Gastroesophageal sphincter (tissue), 4 donors: Measurements from ENCODE around the gene NHERF2. TPM values are rescaled to one million over a fixed set of nuclear protein-coding genes. Genes with fewer than 3 reads are reported as not detected.

Experiments used
- ATAC-seq: fragments of 150-250 bp; one replicate; pipeline ENCODE4 v1.9.1; 2016; ENCODE audit warnings: mild to moderate bottlenecking, moderate library complexity
- H3K27ac ChIP-seq, 4 donors: fragments of 200-600 bp; sonication (generic) in 3 of 4; 1 replicate in 3 of 4; 2 replicates in 1 of 4; pipeline ENCODE4 v1.5.1; 2016 to 2019
- H3K27me3 ChIP-seq: fragments of 200-600 bp; sonication (generic); one replicate; pipeline ENCODE4 v1.5.1; 2019
- H3K36me3 ChIP-seq, 2 donors: fragments of 200-600 bp; sonication (generic); one replicate each; pipeline ENCODE4 v1.5.1; 2019; ENCODE audit warnings: control low read depth in 1 of 2
- H3K4me1 ChIP-seq, 3 donors: fragments of 200-600 bp; sonication (generic); 1 replicate in 2 of 3; 2 replicates in 1 of 3; pipeline ENCODE4 v1.5.1; 2016 to 2019; ENCODE audit warnings: control low read depth in 2 of 3
- H3K4me3 ChIP-seq, 2 donors: fragments of 200-600 bp; sonication (generic); one replicate each; pipeline ENCODE4 v1.5.1; 2019; ENCODE audit warnings: mild to moderate bottlenecking in 1 of 2, moderate library complexity in 1 of 2
- H3K9me3 ChIP-seq, 3 donors: fragments of 200-600 bp; sonication (generic); one replicate each; pipeline ENCODE4 v1.5.1; 2017 to 2019; ENCODE audit warnings: control low read depth in 2 of 3
- CTCF ChIP-seq, 4 experiments: fragments of 200-600 bp in 2 of 4; fragments of 450-650 bp in 2 of 4; sonication (generic) in 1 of 4; IDR thresholded peaks; one replicate each; pipeline ENCODE4 v1.5.1; 2017 to 2019; ENCODE audit warnings: antibody characterized with exemption in 4 of 4, mild to moderate bottlenecking in 2 of 4, moderate library complexity in 2 of 4
- EP300 ChIP-seq: sonication (generic); formaldehyde crosslinking; IDR thresholded peaks from one replicate; pipeline ENCODE4 v1.6.1; 2017; ENCODE audit warnings: antibody characterized with exemption, mild to moderate bottlenecking
- POLR2A ChIP-seq, 2 donors: fragments of 450-650 bp; IDR thresholded peaks; one replicate each; pipeline ENCODE4 v1.6.1; 2017; ENCODE audit warnings: antibody characterized with exemption in 2 of 2, mild to moderate bottlenecking in 2 of 2, moderate library complexity in 1 of 2
- POLR2AphosphoS5 ChIP-seq: sonication (generic); formaldehyde crosslinking; IDR thresholded peaks from one replicate; pipeline ENCODE4 v1.6.1; 2017; ENCODE audit warnings: antibody characterized with exemption
- WGBS, 2 donors: methylation state at CpG; one replicate each; pipeline ENCODE4 v1.1.5; 2018; ENCODE audit warnings: low coverage in 1 of 2; 5-methylcytosine and 5-hydroxymethylcytosine counted together
- total RNA-seq, 4 donors: library from RNA; depleted of rRNA; stranded (reverse); fragments of >200 nt; gene quantifications; one replicate each; pipeline ENCODE4 v1.1.0, GENCODE V29; 2016

The NHERF2 gene
- total RNA-seq, 4 donors from 2014 or later: 43.8 to 106 (median 63.8) TPM

DNA sequence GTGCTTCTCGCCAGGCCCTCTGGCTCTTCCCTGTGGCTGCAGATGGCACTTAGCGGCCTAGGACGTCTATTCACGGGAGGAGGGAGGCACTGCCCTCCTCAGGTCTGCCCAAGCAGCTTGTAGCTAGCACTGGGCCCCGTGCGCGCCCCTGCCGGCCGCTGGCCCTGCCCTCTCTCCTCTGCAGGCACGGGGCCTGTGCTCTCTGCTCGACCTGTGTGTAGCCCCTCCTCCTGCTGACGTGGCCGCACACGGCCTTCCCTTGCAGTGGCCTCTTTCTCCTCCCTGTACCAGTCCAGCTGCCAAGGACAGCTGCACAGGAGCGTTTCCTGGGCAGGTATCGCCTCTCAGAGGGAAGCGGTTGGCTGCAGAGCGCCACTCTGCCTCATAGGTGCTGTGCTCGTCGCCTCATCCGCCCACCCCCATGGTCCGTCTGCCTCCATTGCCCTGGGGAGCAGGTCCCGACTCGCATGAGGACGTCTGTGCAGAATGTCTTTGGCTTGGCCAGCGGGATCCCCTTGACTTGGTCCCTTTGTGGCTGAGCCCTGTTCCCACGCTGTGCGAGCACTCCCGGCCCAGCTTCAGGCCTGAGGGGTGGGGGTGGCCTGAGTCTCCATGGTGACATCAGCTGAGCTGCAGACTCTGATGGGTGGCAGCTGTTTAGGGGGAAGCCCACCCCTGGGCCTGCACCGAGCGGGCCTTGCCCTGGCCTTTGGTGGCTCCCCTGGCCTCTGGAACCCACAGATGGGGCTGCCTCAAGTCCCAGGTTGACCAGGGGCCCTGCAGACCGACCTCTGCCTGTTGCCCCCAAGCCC lies 55.7 kb downstream of the NHERF2 start:
- Histone ChIP-seq H3K36me3 (peaks cover 0 to 100% of the 10 kb centered on the region in 2 donors), H3K27ac (peak overlapping the region in 2 of 4 donors; percentile 54 to 58), H3K9me3 (no peaks in the 10 kb centered on the region), H3K27me3 (no peaks in the 10 kb centered on the region), H3K4me1 (peaks cover 0 to 30% (median 11%) of the 10 kb centered on the region in 3 donors), H3K4me3 (no peak overlapping the region)
- ATAC-seq: peak; percentile 21
- TF ChIP-seq CTCF (IDR thresholded peaks at IDR 0.05): peak in 1 of 4 experiments; percentile 13
- TF ChIP-seq POLR2AphosphoS5: no peak
- 33% methylated on average over 9 of the region's 32 CpGs; no CpG with 5 or more reads in 1 of the 2 donors for WGBS, 2 donors

DNA sequence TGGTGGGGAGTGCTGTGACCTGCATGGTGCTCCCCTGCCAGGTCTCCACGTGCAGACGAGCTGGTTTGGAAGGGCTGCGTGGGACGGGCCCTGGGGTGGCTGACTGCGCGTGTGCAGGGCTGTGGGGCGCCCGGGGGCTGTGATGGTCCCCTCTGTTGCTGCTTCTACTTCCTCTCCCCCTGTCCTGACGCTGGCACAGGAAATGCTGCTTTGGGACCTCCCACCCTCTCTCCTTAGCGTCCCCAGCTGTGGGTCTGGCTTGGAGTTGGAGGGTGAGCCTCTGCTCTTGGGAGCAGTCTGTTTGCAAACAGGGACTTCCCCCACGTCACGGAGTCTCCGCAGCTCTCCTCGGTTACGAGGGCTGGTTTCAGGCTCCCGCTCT lies 56.3 kb downstream of the NHERF2 start:
- H3K4me1 ChIP-seq: peaks cover 0 to 30% (median 11%) of the 10 kb centered on the region in 3 donors
- no peak for ATAC-seq
- peaks cover 0 to 100% of the 10 kb centered on the region in 2 donors for H3K36me3 ChIP-seq
- H3K9me3 ChIP-seq: no peaks in the 10 kb centered on the region
- H3K27ac ChIP-seq: peak overlapping the region in 3 of 4 donors; percentile 14 to 58 (median 54)
- no peaks in the 10 kb centered on the region for H3K27me3 ChIP-seq
- 40% methylated on average over 1 of the region's 16 CpGs; no CpG with 5 or more reads in 1 of the 2 donors for WGBS, 2 donors
- H3K4me3 ChIP-seq: no peak overlapping the region
- TF ChIP-seq POLR2A (IDR thresholded peaks at IDR 0.05) (no peak), EP300 (no peak), CTCF (IDR thresholded peaks at IDR 0.05) (no peak), POLR2AphosphoS5 (no peak)

GRCh38 chr16:2083409-2083808 lies 56.7 kb downstream of the NHERF2 start:
- peak overlapping the region in 3 of 4 donors; percentile 14 to 58 (median 54) for H3K27ac ChIP-seq
- TF ChIP-seq POLR2AphosphoS5 (no peak), EP300 (no peak), CTCF (IDR thresholded peaks at IDR 0.05) (no peak), POLR2A (IDR thresholded peaks at IDR 0.05) (no peak)
- WGBS, 2 donors: no CpG with 5 or more reads among the region's 19 CpGs
- H3K4me1 ChIP-seq: peaks cover 0 to 30% (median 11%) of the 10 kb centered on the region in 3 donors
- no peak for ATAC-seq
- peaks cover 0 to 100% of the 10 kb centered on the region in 2 donors for H3K36me3 ChIP-seq
- no peaks in the 10 kb centered on the region for H3K9me3 ChIP-seq
- no peak overlapping the region for H3K4me3 ChIP-seq
- H3K27me3 ChIP-seq: no peaks in the 10 kb centered on the region

- no peak overlapping the region for H3K4me3 ChIP-seq
- no peak for ATAC-seq
- no peaks in the 10 kb centered on the region for H3K9me3 ChIP-seq
- WGBS, 2 donors: 60% methylated on average over 1 of the region's 44 CpGs; no CpG with 5 or more reads in 1 of the 2 donors
- TF ChIP-seq EP300 (no peak), POLR2A (IDR thresholded peaks at IDR 0.05) (no peak), CTCF (IDR thresholded peaks at IDR 0.05) (no peak), POLR2AphosphoS5 (no peak)
- H3K27ac ChIP-seq: peak overlapping the region in 3 of 4 donors; percentile 14 to 58 (median 54)
- H3K27me3 ChIP-seq: no peaks in the 10 kb centered on the region
- H3K36me3 ChIP-seq: peaks cover 0 to 100% of the 10 kb centered on the region in 2 donors
- peaks cover 0 to 30% (median 11%) of the 10 kb centered on the region in 3 donors for H3K4me1 ChIP-seq
Observed at GRCh38 chr16:2083876-2084780, 57.4 kb downstream of the NHERF2 start.
